Omental fat pad (tissue), 4 donors: Measurements from ENCODE around the gene FTCD. TPM values are rescaled to one million over a fixed set of nuclear protein-coding genes. Genes with fewer than 3 reads are reported as not detected.
A peak's percentile ranks its signal among the peaks of the same experiment; 100 is the strongest.
"Not testable (repeated sequence)": the region's sequence is repeated elsewhere in the genome, so short reads cannot be mapped to it uniquely, and the experiment has no call there.

Experiments
- ATAC-seq: fragments of 150-250 bp; one replicate; pipeline ENCODE4 v1.9.1; 2016; ENCODE audit warnings: mild to moderate bottlenecking, moderate library complexity; ENCODE audit not compliant: low FRiP score
- DNase-seq: peaks from one replicate; pipeline ENCODE4 v3.0.0-alpha.2; 2019; ENCODE audit warnings: low spot score
- total RNA-seq, 4 donors: library from RNA; depleted of rRNA; stranded (reverse); fragments of >200 nt; gene quantifications; one replicate each; pipeline ENCODE4 v1.1.0, GENCODE V29; 2016
- TF ChIP-seq, protein P1 (sequence below), 3 donors: fragments of 450-650 bp; IDR thresholded peaks; one replicate each; pipeline ENCODE4 v1.5.1; 2016 to 2017; ENCODE audit warnings: antibody characterized with exemption in 3 of 3, mild to moderate bottlenecking in 3 of 3, moderate library complexity in 2 of 3

FTCD gene
- total RNA-seq, 4 donors from 2014 or later: not detected

DNA sequence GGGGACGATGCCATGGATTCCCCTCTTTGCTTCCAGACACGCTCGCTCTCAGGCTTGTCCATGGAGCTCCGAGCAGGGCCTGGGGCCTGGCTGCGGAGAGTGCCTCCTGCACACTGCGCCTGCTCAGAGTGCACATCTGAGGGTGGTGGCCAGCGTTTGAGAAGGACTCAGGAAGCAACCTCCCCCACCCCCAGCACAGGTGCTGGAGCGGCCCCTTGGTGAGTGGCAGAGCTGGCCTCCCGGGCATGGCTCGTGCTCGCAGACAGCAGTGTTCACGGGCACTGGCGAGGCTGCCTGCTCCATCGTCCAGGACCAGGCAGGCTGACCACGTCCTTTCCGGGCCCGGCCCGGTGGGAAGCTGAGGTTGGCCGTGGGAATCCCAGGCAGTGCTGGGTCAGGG is 26.1 kb upstream of the FTCD start:
- TF ChIP-seq, protein P1, sequence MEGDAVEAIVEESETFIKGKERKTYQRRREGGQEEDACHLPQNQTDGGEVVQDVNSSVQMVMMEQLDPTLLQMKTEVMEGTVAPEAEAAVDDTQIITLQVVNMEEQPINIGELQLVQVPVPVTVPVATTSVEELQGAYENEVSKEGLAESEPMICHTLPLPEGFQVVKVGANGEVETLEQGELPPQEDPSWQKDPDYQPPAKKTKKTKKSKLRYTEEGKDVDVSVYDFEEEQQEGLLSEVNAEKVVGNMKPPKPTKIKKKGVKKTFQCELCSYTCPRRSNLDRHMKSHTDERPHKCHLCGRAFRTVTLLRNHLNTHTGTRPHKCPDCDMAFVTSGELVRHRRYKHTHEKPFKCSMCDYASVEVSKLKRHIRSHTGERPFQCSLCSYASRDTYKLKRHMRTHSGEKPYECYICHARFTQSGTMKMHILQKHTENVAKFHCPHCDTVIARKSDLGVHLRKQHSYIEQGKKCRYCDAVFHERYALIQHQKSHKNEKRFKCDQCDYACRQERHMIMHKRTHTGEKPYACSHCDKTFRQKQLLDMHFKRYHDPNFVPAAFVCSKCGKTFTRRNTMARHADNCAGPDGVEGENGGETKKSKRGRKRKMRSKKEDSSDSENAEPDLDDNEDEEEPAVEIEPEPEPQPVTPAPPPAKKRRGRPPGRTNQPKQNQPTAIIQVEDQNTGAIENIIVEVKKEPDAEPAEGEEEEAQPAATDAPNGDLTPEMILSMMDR (IDR thresholded peaks at IDR 0.05): no peak
- no peak for DNase-seq
- ATAC-seq: no peak

DNA sequence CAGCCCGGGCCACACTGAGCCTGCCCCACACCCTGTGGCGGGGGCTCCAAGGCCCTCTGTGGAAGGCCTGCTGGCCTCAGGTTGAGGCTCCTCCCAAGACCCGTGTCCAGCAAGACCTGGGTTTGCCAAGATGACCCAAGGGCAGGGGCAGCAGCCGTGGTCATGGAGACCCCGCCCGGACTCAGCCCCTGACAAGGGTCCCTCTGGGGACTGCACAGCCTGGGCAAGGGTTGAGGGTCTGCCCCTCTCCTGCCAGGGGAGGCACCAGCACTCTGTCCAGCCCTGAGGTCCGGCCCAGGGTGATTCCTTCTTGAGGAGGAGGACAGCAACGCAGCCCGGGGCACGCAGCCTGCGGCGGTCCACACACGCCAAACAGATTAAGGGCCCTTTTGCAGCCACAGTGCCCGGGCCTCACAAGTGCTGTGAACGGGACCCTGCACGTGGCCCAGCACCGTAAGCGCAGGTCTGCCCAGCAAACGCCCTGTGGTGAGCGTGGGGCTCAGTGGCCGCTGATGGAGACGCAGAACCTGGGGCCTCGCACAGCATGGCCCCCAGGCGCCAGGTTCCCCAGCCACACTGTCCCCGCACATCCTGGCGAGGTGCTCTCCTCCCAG is 25.5 kb upstream of the FTCD start:
- DNase-seq: no peak
- TF ChIP-seq, protein P1 (IDR thresholded peaks at IDR 0.05): no peak
- no peak for ATAC-seq

DNA sequence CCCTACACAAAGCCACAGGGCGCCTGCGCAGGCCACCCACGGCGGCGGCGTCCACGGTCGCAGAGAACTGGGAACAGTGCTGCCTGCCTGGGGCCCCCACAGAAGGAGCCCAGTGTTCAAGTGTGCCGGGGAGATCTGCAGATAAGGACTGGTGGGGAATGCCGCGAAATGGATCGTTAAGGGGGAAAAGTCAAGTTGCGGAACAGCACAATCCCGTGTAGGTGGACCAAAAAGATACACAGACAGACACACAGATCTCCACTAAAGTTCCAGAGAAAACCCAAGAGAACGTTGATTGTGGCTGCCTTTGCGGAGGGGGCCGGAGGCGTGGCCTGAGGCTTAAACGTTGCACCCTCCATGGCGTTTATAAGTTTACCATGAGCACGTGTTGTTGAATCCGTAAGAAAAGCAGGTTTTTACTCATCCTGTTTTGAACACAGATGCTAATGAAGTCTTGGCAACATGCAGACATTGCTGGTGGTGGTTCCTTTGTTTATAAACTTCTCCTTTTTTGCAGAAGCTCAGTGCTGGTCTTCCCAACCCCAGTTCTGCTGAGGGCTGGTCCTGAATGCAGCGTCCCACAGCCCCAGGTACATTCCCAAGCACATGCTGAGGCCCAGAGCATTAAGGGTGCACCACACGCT is 24.8 kb upstream of the FTCD start:
- TF ChIP-seq, protein P1 (IDR thresholded peaks at IDR 0.05): no peak
- ATAC-seq (no peak), DNase-seq (no peak)

DNA sequence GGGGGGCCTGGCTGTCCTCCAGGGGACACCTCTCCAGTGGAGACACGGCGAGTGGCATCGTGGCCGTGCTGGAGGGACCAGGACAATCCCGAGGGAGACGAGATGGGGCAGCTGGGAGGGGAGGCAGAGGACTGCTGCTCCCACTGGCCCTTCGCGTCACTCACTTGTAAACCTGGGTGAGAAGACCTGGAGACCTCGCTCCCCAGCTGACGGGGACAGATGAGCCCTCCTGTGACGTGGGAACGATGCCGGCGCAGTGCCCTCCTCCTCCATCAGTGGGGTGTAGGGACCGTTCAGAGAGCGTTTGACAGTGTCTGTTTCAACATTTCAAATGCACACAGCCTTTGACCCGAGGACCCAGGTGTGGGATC is 24.3 kb upstream of the FTCD start:
- no peak for ATAC-seq
- no peak for DNase-seq
- TF ChIP-seq, protein P1 (IDR thresholded peaks at IDR 0.05): no peak

DNA sequence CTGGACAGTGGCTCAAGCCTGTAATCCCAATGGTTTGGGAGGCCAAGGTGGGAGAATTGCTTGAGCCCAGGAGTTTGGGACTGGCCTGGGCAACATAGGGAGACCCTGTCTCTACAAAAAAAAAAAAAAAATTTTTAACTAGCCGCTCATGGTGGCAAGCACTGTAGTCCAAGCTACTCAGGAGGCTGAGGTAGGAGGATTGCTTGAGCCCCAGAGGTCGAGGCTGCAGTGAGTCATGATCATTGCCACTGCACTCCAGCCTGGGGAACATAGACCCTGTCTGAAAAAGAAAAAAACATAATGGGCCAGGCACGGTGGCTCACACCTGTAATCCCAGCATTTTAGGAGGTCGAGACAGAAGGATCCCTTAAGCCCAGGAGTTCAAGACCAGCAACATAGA is 23.6 kb upstream of the FTCD start:
- TF ChIP-seq, protein P1 (IDR thresholded peaks at IDR 0.05): no peak
- DNase-seq (peak; percentile 13), ATAC-seq (no peak)

DNA sequence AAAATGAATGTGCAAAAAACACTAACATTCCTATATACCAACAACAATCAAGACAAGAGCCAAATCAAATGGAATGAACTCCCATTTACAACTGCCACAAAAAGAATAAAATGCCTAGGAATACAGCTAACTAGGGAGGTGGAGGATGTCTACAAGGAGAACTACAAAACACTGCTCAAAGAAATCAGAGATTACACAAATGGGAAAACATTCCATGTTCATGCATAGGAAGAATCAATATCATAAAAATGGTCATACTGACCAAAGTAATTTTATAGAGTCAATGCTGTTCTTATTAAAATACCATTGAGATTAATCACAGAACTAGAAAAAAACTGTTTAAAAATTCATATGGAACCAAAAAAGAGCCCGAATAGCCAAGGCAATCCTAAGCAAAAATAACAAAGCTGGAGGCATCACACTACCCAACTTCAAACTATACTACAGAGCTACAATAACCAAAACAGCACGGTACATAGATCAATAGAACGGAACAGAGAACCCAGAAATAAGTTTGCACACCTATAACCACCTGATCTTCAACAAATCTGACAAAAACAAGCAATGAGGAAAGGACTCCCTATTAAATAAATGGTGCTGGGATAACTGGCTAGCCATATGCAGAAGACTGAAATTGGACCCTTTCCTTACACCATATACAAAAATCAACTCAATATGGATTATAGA is 21.2 kb upstream of the FTCD start:
- ATAC-seq, DNase-seq: not testable (repeated sequence)

DNA sequence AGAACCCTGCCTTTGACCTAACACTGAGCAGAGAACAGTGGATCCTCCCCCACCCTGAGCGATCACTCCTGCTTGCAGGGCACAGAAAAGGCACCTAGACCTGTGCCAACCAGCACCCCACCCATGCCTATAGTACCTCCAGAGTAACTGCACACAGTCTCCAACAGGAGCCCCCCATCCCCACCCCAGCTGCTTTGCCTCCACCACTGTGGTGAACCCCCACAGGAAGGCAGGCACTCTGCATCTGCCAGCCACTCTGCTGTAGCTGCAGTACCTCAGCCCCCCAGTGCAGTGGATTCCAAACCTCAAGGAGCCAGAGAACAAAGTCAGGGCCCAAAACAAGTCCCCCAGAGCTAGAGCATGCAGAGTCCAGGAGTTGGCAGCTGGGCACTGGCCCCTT is 18.2 kb upstream of the FTCD start:
- ATAC-seq (no peak), DNase-seq (no peak)
- TF ChIP-seq, protein P1 (IDR thresholded peaks at IDR 0.05): no peak
